GM10266 (cell line): ENCODE measurements around the gene CLPTM1L.
"Not testable (repeated sequence)": the region's sequence is repeated elsewhere in the genome, so short reads cannot be mapped to it uniquely, and the experiment has no call there.

Source experiments
- DNase-seq: peaks from one replicate; pipeline ENCODE4 v3.0.0; 2012; ENCODE audit errors: extremely low spot score
- CTCF ChIP-seq: IDR thresholded peaks from 2 replicates; pipeline ENCODE4 v1.5.1; 2012; ENCODE audit warnings: mild to moderate bottlenecking, low read depth; ENCODE audit not compliant: control insufficient read depth, insufficient read depth; ENCODE audit errors: missing control alignments

CLPTM1L gene

GRCh38 chr5:1293416-1294205 lies 51.3 kb downstream of the CLPTM1L start:
- no peak for DNase-seq
- no peak for TF ChIP-seq CTCF

- TF ChIP-seq CTCF: no peak
These were observed 52.0 kb downstream of the CLPTM1L start for GRCh38 chr5:1292846-1293415.

GRCh38 chr5:1292139-1292538 lies 52.8 kb downstream of the CLPTM1L start:
- no peak for TF ChIP-seq CTCF
- DNase-seq: no peak

More at GRCh38 chr5:1292846-1293415, 52.0 kb downstream of the CLPTM1L start:
- DNase-seq: no peak

GRCh38 chr5:1291611-1292080 lies 53.3 kb downstream of the CLPTM1L start:
- no peak for DNase-seq

GRCh38 chr5:1290956-1291355 lies 53.9 kb downstream of the CLPTM1L start:
- DNase-seq: not testable (repeated sequence)

More at GRCh38 chr5:1291611-1292080, 53.3 kb downstream of the CLPTM1L start:
- no peak for TF ChIP-seq CTCF

GRCh38 chr5:1289559-1289958 lies 55.3 kb downstream of the CLPTM1L start:
- DNase-seq: not testable (repeated sequence)

- DNase-seq: no peak
- no peak for TF ChIP-seq CTCF
These were observed 56.2 kb downstream of the CLPTM1L start for GRCh38 chr5:1288439-1289335.

- no peak for DNase-seq
- TF ChIP-seq CTCF: no peak
These were observed 59.0 kb downstream of the CLPTM1L start for GRCh38 chr5:1285883-1286291.
